ENCODE data around the gene ISOC1. TPM values are rescaled to one million over a fixed set of nuclear protein-coding genes. Genes with fewer than 3 reads are reported as not detected.
A peak's percentile ranks its signal among the peaks of the same experiment; 100 is the strongest.

Gene ISOC1
- total and polyA plus RNA-seq, 2 of the 13 experiments (the other 11 are each of a cell fraction or from before 2014, with no cell fraction given) = 25.7 to 51.3 TPM

DNA sequence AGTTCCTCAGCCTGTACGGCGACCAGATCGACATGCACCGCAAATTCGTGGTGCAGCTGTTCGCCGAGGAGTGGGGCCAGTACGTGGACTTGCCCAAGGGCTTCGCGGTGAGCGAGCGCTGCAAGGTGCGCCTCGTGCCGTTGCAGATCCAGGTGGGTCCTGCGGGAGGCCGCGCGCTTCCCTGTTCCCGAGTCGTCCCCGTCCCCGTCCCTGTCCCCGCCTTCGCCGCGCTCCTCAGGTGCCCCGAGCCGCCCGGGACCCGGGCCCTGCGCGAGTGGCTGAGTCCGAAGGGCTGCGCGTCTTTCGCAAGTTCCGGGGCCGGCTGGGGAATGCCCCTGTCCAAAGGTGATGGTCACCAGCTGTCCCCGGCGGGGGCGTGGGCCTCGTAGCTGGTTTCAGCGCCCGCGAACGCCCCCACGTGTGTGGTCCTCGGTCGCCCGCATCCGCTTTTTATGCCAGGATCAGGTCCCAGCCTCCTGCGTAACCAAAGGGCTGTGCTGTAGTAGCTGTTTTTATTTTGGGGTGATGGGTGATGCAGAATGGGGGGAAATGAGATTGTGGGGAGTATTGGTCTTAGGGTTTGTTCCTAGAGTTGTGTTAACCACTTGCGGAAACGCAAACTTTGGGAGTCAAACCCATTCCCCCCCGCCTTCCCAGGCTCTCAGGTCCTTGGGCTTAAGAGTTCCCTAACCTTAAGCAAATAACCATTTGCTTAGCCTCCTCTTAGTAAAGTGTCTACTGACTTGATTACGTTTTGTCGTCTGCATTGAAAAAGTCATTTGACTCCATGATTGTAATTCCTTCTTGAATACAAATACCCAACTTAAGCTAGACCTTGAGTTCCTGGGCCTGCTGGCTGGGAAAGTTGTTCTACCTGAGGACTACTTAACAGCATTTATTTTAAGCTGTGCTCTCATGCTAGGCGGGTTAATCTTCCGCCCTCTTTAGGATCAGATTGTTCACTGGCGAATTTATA is 663 bp downstream of the ISOC1 start (continued):
- TF ChIP-seq YEATS2 (CRISPR knock-in tag; IDR thresholded peaks at IDR 0.05; ENCODE audit: borderline replicate concordance) = peak; percentile 77
- no peak; the same call in 1 of the 2 replicates for TF ChIP-seq ZBTB3 (CRISPR knock-in tag; IDR thresholded peaks at IDR 0.05; ENCODE audit: borderline replicate concordance, low read depth)
- TF ChIP-seq WIZ (CRISPR knock-in tag; IDR thresholded peaks at IDR 0.05) = 0 out of 2 replicates have a peak, but pooled peaks have one; percentile 41
- peak; percentile 44; the same call in 1 of the 2 replicates for TF ChIP-seq ZNF34 (CRISPR knock-in tag; IDR thresholded peaks at IDR 0.05; ENCODE audit: borderline replicate concordance)
- TF ChIP-seq, protein P1, sequence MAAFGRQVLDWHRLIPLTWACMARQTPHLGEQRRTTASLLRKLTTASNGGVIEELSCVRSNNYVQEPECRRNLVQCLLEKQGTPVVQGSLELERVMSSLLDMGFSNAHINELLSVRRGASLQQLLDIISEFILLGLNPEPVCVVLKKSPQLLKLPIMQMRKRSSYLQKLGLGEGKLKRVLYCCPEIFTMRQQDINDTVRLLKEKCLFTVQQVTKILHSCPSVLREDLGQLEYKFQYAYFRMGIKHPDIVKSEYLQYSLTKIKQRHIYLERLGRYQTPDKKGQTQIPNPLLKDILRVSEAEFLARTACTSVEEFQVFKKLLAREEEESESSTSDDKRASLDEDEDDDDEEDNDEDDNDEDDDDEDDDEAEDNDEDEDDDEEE (CRISPR knock-in tag; IDR thresholded peaks at IDR 0.05) = peak; percentile 60; the same call in 1 of the 2 replicates
- TF ChIP-seq, protein P2, sequence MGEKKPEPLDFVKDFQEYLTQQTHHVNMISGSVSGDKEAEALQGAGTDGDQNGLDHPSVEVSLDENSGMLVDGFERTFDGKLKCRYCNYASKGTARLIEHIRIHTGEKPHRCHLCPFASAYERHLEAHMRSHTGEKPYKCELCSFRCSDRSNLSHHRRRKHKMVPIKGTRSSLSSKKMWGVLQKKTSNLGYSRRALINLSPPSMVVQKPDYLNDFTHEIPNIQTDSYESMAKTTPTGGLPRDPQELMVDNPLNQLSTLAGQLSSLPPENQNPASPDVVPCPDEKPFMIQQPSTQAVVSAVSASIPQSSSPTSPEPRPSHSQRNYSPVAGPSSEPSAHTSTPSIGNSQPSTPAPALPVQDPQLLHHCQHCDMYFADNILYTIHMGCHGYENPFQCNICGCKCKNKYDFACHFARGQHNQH (CRISPR knock-in tag; IDR thresholded peaks at IDR 0.05) = 0 out of 2 replicates have a peak, but pooled peaks have one; percentile 40
- TF ChIP-seq BRD4 (CRISPR knock-in tag; IDR thresholded peaks at IDR 0.05) = peak; percentile 23; the same call in 1 of the 2 replicates
- no peak for TF ChIP-seq MZF1 (CRISPR knock-in tag; IDR thresholded peaks at IDR 0.05; ENCODE audit: borderline replicate concordance)
- TF ChIP-seq, protein P3, sequence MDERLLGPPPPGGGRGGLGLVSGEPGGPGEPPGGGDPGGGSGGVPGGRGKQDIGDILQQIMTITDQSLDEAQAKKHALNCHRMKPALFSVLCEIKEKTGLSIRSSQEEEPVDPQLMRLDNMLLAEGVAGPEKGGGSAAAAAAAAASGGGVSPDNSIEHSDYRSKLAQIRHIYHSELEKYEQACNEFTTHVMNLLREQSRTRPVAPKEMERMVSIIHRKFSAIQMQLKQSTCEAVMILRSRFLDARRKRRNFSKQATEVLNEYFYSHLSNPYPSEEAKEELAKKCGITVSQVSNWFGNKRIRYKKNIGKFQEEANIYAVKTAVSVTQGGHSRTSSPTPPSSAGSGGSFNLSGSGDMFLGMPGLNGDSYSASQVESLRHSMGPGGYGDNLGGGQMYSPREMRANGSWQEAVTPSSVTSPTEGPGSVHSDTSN (CRISPR knock-in tag; IDR thresholded peaks at IDR 0.05) = no peak
- peak; percentile 8; the same call in 1 of the 2 replicates for TF ChIP-seq ZNF263 (CRISPR knock-in tag; IDR thresholded peaks at IDR 0.05)
- TF ChIP-seq, protein P4, sequence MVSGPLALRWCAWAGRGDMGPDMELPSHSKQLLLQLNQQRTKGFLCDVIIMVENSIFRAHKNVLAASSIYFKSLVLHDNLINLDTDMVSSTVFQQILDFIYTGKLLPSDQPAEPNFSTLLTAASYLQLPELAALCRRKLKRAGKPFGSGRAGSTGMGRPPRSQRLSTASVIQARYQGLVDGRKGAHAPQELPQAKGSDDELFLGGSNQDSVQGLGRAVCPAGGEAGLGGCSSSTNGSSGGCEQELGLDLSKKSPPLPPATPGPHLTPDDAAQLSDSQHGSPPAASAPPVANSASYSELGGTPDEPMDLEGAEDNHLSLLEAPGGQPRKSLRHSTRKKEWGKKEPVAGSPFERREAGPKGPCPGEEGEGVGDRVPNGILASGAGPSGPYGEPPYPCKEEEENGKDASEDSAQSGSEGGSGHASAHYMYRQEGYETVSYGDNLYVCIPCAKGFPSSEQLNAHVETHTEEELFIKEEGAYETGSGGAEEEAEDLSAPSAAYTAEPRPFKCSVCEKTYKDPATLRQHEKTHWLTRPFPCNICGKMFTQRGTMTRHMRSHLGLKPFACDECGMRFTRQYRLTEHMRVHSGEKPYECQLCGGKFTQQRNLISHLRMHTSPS (CRISPR knock-in tag; IDR thresholded peaks at IDR 0.05; ENCODE audit: low read depth) = peak; percentile 84
- 0 out of 2 replicates have a peak, but pooled peaks have one; percentile 12 for TF ChIP-seq ZFP82 (CRISPR knock-in tag; IDR thresholded peaks at IDR 0.05; ENCODE audit: borderline replicate concordance)
- TF ChIP-seq, protein P5, sequence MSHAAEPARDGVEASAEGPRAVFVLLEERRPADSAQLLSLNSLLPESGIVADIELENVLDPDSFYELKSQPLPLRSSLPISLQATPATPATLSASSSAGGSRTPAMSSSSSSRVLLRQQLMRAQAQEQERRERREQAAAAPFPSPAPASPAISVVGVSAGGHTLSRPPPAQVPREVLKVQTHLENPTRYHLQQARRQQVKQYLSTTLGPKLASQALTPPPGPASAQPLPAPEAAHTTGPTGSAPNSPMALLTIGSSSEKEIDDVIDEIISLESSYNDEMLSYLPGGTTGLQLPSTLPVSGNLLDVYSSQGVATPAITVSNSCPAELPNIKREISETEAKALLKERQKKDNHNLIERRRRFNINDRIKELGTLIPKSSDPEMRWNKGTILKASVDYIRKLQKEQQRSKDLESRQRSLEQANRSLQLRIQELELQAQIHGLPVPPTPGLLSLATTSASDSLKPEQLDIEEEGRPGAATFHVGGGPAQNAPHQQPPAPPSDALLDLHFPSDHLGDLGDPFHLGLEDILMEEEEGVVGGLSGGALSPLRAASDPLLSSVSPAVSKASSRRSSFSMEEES (CRISPR knock-in tag; IDR thresholded peaks at IDR 0.05) = no peak; the same call in 1 of the 2 replicates
- TF ChIP-seq ZNF598 (CRISPR knock-in tag; IDR thresholded peaks at IDR 0.05; ENCODE audit: borderline replicate concordance) = peak; percentile 93
- TF ChIP-seq, protein P6, sequence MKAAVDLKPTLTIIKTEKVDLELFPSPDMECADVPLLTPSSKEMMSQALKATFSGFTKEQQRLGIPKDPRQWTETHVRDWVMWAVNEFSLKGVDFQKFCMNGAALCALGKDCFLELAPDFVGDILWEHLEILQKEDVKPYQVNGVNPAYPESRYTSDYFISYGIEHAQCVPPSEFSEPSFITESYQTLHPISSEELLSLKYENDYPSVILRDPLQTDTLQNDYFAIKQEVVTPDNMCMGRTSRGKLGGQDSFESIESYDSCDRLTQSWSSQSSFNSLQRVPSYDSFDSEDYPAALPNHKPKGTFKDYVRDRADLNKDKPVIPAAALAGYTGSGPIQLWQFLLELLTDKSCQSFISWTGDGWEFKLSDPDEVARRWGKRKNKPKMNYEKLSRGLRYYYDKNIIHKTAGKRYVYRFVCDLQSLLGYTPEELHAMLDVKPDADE (CRISPR knock-in tag; IDR thresholded peaks at IDR 0.05) = no peak; the same call in 1 of the 2 replicates
- TF ChIP-seq TAF15 (IDR thresholded peaks at IDR 0.05; ENCODE audit: low read depth, low read length, poor library complexity, severe bottlenecking) = no peak
- TF ChIP-seq ZNF143 (CRISPR knock-in tag; IDR thresholded peaks at IDR 0.05) = no peak
- TF ChIP-seq RBM22 (optimal IDR thresholded peaks at IDR 0.05; ENCODE audit: low read length) = no peak
- no peak for TF ChIP-seq RBAK (CRISPR knock-in tag; IDR thresholded peaks at IDR 0.05)
- TF ChIP-seq ZBTB7A (CRISPR knock-in tag; IDR thresholded peaks at IDR 0.05) = peak; percentile 85; the same call in 1 of the 2 replicates
